Natural killer cell (primary cell): ENCODE data around the gene PTPRR. TPM values are rescaled to one million over a fixed set of nuclear protein-coding genes. Genes with fewer than 3 reads are reported as not detected.

Experiments used
- ATAC-seq, 3 donors: fragments of 150-1000 bp in 2 of 3; fragments of 200-7000 bp in 1 of 3; cut with Tn5 transposase; 1 replicate in 1 of 3; 2 replicates in 2 of 3; pipeline ENCODE4 v1.10.0; 2021; ENCODE audit warnings: mild to moderate bottlenecking in 2 of 3, moderate library complexity in 2 of 3
- DNase-seq, 2 donors: peaks; one replicate each; pipeline versions ENCODE4 v3.0.0 to v3.0.0-alpha.2; 2013 to 2021; ENCODE audit warnings: mixed read lengths in 1 of 2
- H3K27ac ChIP-seq: one replicate; pipeline ENCODE4 v1.5.1; 2013; ENCODE audit warnings: mild to moderate bottlenecking, low read length
- H3K27me3 ChIP-seq: one replicate; pipeline ENCODE4 v1.6.1; 2013; ENCODE audit warnings: low read length; ENCODE audit not compliant: control insufficient read depth, insufficient read depth
- H3K36me3 ChIP-seq: one replicate; pipeline ENCODE4 v1.6.1; 2013; ENCODE audit warnings: low read length; ENCODE audit not compliant: control insufficient read depth, insufficient read depth
- H3K4me1 ChIP-seq: one replicate; pipeline ENCODE4 v1.6.1; 2013; ENCODE audit warnings: low read length; ENCODE audit not compliant: control insufficient read depth, insufficient read depth
- H3K4me3 ChIP-seq: one replicate; pipeline ENCODE4 v1.5.1; 2013; ENCODE audit warnings: low read length
- H3K9me3 ChIP-seq: one replicate; pipeline ENCODE4 v1.6.1; 2013; ENCODE audit warnings: low read length; ENCODE audit not compliant: control insufficient read depth, insufficient read depth
- H3K27ac Mint-ChIP-seq, 2 donors: one replicate each; pipeline ENCODE4 v1.8.0; 2022; ENCODE audit warnings: mild to moderate bottlenecking in 2 of 2, mixed read lengths in 2 of 2, moderate library complexity in 1 of 2
- H3K27me3 Mint-ChIP-seq, 2 donors: one replicate each; pipeline ENCODE4 v1.8.0; 2022; ENCODE audit warnings: low read depth in 2 of 2, mixed read lengths in 2 of 2
- H3K36me3 Mint-ChIP-seq: one replicate; pipeline ENCODE4 v1.8.0; 2022; ENCODE audit warnings: mixed read lengths
- H3K4me1 Mint-ChIP-seq, 2 donors: one replicate each; pipeline ENCODE4 v1.8.0; 2022; ENCODE audit warnings: mixed read lengths in 2 of 2
- H3K4me3 Mint-ChIP-seq: one replicate; pipeline ENCODE4 v1.8.0; 2022; ENCODE audit warnings: mild to moderate bottlenecking, moderate library complexity, mixed read lengths
- H3K9me3 Mint-ChIP-seq, 2 donors: one replicate each; pipeline ENCODE4 v1.8.0; 2022; ENCODE audit warnings: mixed read lengths in 2 of 2
- WGBS: methylation state at CpG from one replicate; pipeline ENCODE4 v1.1.7; 2013; ENCODE audit warnings: missing lambda C conversion rate; ENCODE audit not compliant: insufficient coverage; 5-methylcytosine and 5-hydroxymethylcytosine counted together
- intact Hi-C: fragments of 100-400 bp; cut with micrococcal nuclease; formaldehyde crosslinking; loops from one replicate; pipeline ENCODE4 v1.14.2; 2022
- total RNA-seq, 4 donors: library from RNA; stranded (reverse); fragments of 120-200 nt in 1 of 4; gene quantifications; one replicate each; pipeline versions ENCODE4 v1.2.3 to v1.2.4, GENCODE V29; 2013 to 2022
- TF ChIP-seq, protein P1 (sequence below): fragments of 200-600 bp; IDR thresholded peaks from one replicate; pipeline ENCODE4 v1.8.0; 2022; ENCODE audit warnings: antibody characterized with exemption

The PTPRR gene
- total RNA-seq, 3 donors from 2014 or later (not counting 1 experiment from before 2014, with no cell fraction given): 0.91 to 1.3 TPM; not detected in 1

DNA sequence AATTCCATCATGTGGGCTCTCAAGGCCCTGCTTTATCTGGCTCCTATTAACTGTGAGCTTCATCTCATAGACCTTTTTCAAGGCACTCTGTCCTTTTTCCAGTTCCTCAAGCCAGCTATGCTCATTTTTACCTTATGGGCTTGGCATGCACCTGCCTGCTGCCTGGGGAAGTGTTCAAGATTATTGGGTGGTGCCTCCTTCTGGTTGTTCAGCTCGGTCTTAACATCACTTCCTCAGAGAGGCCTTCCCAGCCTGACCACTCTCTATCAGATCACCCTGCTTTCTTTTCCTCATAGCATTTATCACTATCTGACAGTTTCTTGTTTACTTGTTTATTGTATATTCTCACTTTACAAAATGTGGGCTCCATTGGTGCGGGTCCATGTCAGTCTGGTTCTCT is 141.3 kb downstream of the PTPRR start:
- no peaks in the 10 kb centered on the region for H3K4me1 ChIP-seq
- no peaks in the 10 kb centered on the region for H3K9me3 ChIP-seq
- intact Hi-C loops: no loop called here
- TF ChIP-seq, protein P1, sequence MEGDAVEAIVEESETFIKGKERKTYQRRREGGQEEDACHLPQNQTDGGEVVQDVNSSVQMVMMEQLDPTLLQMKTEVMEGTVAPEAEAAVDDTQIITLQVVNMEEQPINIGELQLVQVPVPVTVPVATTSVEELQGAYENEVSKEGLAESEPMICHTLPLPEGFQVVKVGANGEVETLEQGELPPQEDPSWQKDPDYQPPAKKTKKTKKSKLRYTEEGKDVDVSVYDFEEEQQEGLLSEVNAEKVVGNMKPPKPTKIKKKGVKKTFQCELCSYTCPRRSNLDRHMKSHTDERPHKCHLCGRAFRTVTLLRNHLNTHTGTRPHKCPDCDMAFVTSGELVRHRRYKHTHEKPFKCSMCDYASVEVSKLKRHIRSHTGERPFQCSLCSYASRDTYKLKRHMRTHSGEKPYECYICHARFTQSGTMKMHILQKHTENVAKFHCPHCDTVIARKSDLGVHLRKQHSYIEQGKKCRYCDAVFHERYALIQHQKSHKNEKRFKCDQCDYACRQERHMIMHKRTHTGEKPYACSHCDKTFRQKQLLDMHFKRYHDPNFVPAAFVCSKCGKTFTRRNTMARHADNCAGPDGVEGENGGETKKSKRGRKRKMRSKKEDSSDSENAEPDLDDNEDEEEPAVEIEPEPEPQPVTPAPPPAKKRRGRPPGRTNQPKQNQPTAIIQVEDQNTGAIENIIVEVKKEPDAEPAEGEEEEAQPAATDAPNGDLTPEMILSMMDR: no peak
- 75% methylated on average over 2 of the region's 2 CpGs for WGBS
- Mint-ChIP-seq H3K9me3 (peaks cover 0 to 5% of the 10 kb centered on the region in 2 donors), H3K27me3 (peaks cover 0 to 3% of the 10 kb centered on the region in 2 donors), H3K27ac (no peak overlapping the region), H3K4me1 (no peaks in the 10 kb centered on the region), H3K4me3 (no peak overlapping the region), H3K36me3 (no peaks in the 10 kb centered on the region)
- no peak overlapping the region for H3K27ac ChIP-seq
- H3K4me3 ChIP-seq: no peak overlapping the region
- DNase-seq: no peak
- H3K36me3 ChIP-seq: no peaks in the 10 kb centered on the region
- no peaks in the 10 kb centered on the region for H3K27me3 ChIP-seq
- ATAC-seq: no peak

GRCh38 chr12:70774055-70774454 is 146.5 kb downstream of the PTPRR start:
- no peak for ATAC-seq
- Mint-ChIP-seq H3K4me1 (no peaks in the 10 kb centered on the region), H3K27ac (no peak overlapping the region), H3K4me3 (no peak overlapping the region), H3K27me3 (no peaks in the 10 kb centered on the region), H3K9me3 (peaks cover 0 to 3% of the 10 kb centered on the region in 2 donors), H3K36me3 (no peaks in the 10 kb centered on the region)
- Histone ChIP-seq H3K27ac (no peak overlapping the region), H3K4me3 (no peak overlapping the region), H3K27me3 (no peaks in the 10 kb centered on the region), H3K4me1 (no peaks in the 10 kb centered on the region), H3K9me3 (no peaks in the 10 kb centered on the region), H3K36me3 (no peaks in the 10 kb centered on the region)
- DNase-seq: no peak
- TF ChIP-seq, protein P1: no peak
- intact Hi-C loops: no loop called here

DNA sequence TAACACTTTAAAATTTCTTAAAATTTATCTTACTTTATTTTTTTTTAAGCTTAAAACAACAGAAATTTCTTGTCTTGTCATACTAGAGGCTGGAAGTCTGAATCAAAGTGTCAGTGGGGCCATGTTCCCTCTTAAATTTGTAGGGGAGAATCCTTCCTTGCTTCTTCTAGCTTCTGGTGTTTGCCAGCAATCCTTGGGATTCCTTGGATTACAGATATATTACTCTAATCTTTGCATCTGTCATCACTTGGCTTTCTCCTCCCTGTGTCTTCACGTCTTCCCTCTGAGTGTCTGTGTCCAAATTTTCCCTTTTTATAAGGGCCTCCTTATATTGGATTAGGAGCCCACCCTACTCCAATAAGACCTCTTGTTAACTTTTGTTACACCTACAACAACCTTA is 147.7 kb downstream of the PTPRR start:
- no peaks in the 10 kb centered on the region for H3K9me3 ChIP-seq
- no peaks in the 10 kb centered on the region for H3K4me1 ChIP-seq
- H3K36me3 ChIP-seq: no peaks in the 10 kb centered on the region
- Mint-ChIP-seq H3K4me3 (no peak overlapping the region), H3K27me3 (no peaks in the 10 kb centered on the region), H3K9me3 (peaks cover 0 to 3% of the 10 kb centered on the region in 2 donors), H3K27ac (no peak overlapping the region), H3K4me1 (no peaks in the 10 kb centered on the region), H3K36me3 (no peaks in the 10 kb centered on the region)
- 64% methylated on average over 1 of the region's 1 CpG for whole genome bisulfite sequencing
- TF ChIP-seq, protein P1: no peak
- H3K4me3 ChIP-seq: no peak overlapping the region
- ATAC-seq: no peak
- no peak overlapping the region for H3K27ac ChIP-seq
- intact Hi-C loops: no loop called here
- DNase-seq: no peak
- H3K27me3 ChIP-seq: no peaks in the 10 kb centered on the region

- Mint-ChIP-seq H3K27me3 (no peaks in the 10 kb centered on the region), H3K4me1 (no peaks in the 10 kb centered on the region), H3K36me3 (no peaks in the 10 kb centered on the region), H3K9me3 (peaks cover 0 to 3% of the 10 kb centered on the region in 2 donors), H3K4me3 (no peak overlapping the region), H3K27ac (no peak overlapping the region)
- Histone ChIP-seq H3K27ac (no peak overlapping the region), H3K4me1 (no peaks in the 10 kb centered on the region), H3K27me3 (no peaks in the 10 kb centered on the region), H3K36me3 (no peaks in the 10 kb centered on the region), H3K9me3 (no peaks in the 10 kb centered on the region), H3K4me3 (no peak overlapping the region)
- ATAC-seq (no peak), DNase-seq (no peak)
- intact Hi-C loops: no loop called here
- TF ChIP-seq, protein P1: no peak
These were observed 149.0 kb downstream of the PTPRR start for GRCh38 chr12:70771581-70771980.
